HAP-1 (cell line): Measurements from ENCODE around the gene MALL.
"Not testable (repeated sequence)": the region's sequence is repeated elsewhere in the genome, so short reads cannot be mapped to it uniquely, and the experiment has no call there.

Source experiments
- DNase-seq, 2 experiments: peaks; one replicate each; pipeline ENCODE4 v3.0.0-alpha.2; 2016 to 2020; ENCODE audit warnings: low spot score in 2 of 2
- H3K27me3 ChIP-seq: fragments of 250-450 bp; sonication (Bioruptor Pico); 2 replicates; pipeline ENCODE4 v1.5.1; 2020; ENCODE audit warnings: low read depth, mild to moderate bottlenecking, moderate library complexity
- H3K36me3 ChIP-seq: fragments of 250-450 bp; sonication (Bioruptor Pico); replicated peaks from 2 replicates; pipeline ENCODE4 v1.5.1; 2020; ENCODE audit warnings: mild to moderate bottlenecking
- H3K4me1 ChIP-seq: fragments of 250-450 bp; sonication (Bioruptor Pico); 2 replicates; pipeline ENCODE4 v1.5.1; 2020; ENCODE audit warnings: mild to moderate bottlenecking
- H3K4me3 ChIP-seq: fragments of 250-450 bp; sonication (Bioruptor Pico); 2 replicates; pipeline ENCODE4 v1.5.1; 2020; ENCODE audit warnings: mild to moderate bottlenecking, moderate library complexity
- H3K9me3 ChIP-seq: fragments of 250-450 bp; sonication (Bioruptor Pico); 2 replicates; pipeline ENCODE4 v1.5.1; 2020; ENCODE audit warnings: mild to moderate bottlenecking, moderate library complexity
- in situ Hi-C: fragments of 300-500 bp; cut with MboI; formaldehyde crosslinking; loops from 3 replicates; pipeline ENCODE4 v1.14.3; 2020; ENCODE audit warnings: low sequenced_read_pairs, inconsistent platforms, mixed read lengths

Gene MALL

GRCh38 chr2:110035384-110035783 lies 80.2 kb downstream of the MALL start:
- DNase-seq, in situ Hi-C loops, H3K4me1 ChIP-seq, H3K4me3 ChIP-seq, H3K27me3 ChIP-seq, H3K9me3 ChIP-seq, H3K36me3 ChIP-seq: not testable (repeated sequence)

GRCh38 chr2:110034935-110035334 lies 80.7 kb downstream of the MALL start:
- H3K27me3 ChIP-seq, H3K4me3 ChIP-seq, H3K9me3 ChIP-seq, H3K4me1 ChIP-seq, in situ Hi-C loops, DNase-seq, H3K36me3 ChIP-seq: not testable (repeated sequence)
